GM23338 (cell line): ENCODE measurements around the gene TBC1D16. TPM values are rescaled to one million over a fixed set of nuclear protein-coding genes. Genes with fewer than 3 reads are reported as not detected.

Source experiments
- ATAC-seq: fragments of 200-7000 bp; cut with Tn5 transposase; 3 replicates; pipeline ENCODE4 v1.9.1; 2020
- DNase-seq: peaks from one replicate; pipeline ENCODE4 v3.0.0-alpha.2; 2015; ENCODE audit warnings: low spot score
- H2AFZ ChIP-seq: fragments of 200-600 bp; sonication (generic); 2 replicates; pipeline ENCODE4 v1.8.0; 2016; ENCODE audit warnings: antibody characterized with exemption, mild to moderate bottlenecking, moderate library complexity
- H3F3A ChIP-seq: fragments of 200-600 bp; sonication (generic); replicated peaks from 2 replicates; pipeline ENCODE4 v1.8.0; 2017; ENCODE audit warnings: antibody characterized with exemption, mixed run types, low read depth
- H3K27ac ChIP-seq: fragments of 200-600 bp; sonication (generic); 2 replicates; pipeline ENCODE4 v1.6.1; 2016; ENCODE audit warnings: low read depth
- H3K27me3 ChIP-seq: fragments of 200-600 bp; sonication (generic); 2 replicates; pipeline ENCODE4 v1.8.0; 2016; ENCODE audit warnings: mild to moderate bottlenecking, mixed run types, moderate library complexity; ENCODE audit not compliant: insufficient read depth
- H3K36me3 ChIP-seq: fragments of 200-600 bp; sonication (generic); 2 replicates; pipeline ENCODE4 v1.8.0; 2016; ENCODE audit warnings: mild to moderate bottlenecking; ENCODE audit not compliant: insufficient read depth
- H3K4me1 ChIP-seq: fragments of 200-600 bp; sonication (generic); 2 replicates; pipeline ENCODE4 v1.8.0; 2016; ENCODE audit warnings: mild to moderate bottlenecking, moderate library complexity; ENCODE audit not compliant: insufficient read depth
- H3K4me2 ChIP-seq: fragments of 200-600 bp; sonication (generic); 2 replicates; pipeline ENCODE4 v1.7.1; 2017; ENCODE audit warnings: mixed run types
- H3K4me3 ChIP-seq: fragments of 200-600 bp; sonication (generic); 2 replicates; pipeline ENCODE4 v1.6.1; 2016; ENCODE audit warnings: mixed run types
- H3K79me2 ChIP-seq: fragments of 200-600 bp; sonication (generic); replicated peaks from 2 replicates; pipeline ENCODE4 v1.8.0; 2017; ENCODE audit warnings: mild to moderate bottlenecking; ENCODE audit not compliant: insufficient read depth
- H3K9me2 ChIP-seq: fragments of 200-600 bp; sonication (generic); 2 replicates; pipeline ENCODE4 v1.8.0; 2017; ENCODE audit not compliant: insufficient read depth
- H4K20me1 ChIP-seq: fragments of 200-600 bp; sonication (generic); replicated peaks from 2 replicates; pipeline ENCODE4 v1.8.0; 2017; ENCODE audit warnings: mild to moderate bottlenecking; ENCODE audit not compliant: insufficient read depth
- H3K27ac Mint-ChIP-seq: 2 replicates; pipeline ENCODE4 v1.8.0; 2020; ENCODE audit warnings: inconsistent platforms, mild to moderate bottlenecking, moderate library complexity, mixed read lengths
- H3K27me3 Mint-ChIP-seq: 3 replicates; pipeline ENCODE4 v1.8.0; 2022; ENCODE audit warnings: low read depth, mild to moderate bottlenecking, moderate library complexity, mixed read lengths, inconsistent platforms; ENCODE audit not compliant: insufficient read depth, poor library complexity
- H3K36me3 Mint-ChIP-seq: 3 replicates; pipeline ENCODE4 v1.8.0; 2021; ENCODE audit warnings: low read depth, mild to moderate bottlenecking, inconsistent platforms, moderate library complexity, mixed read lengths
- H3K4me1 Mint-ChIP-seq: 3 replicates; pipeline ENCODE4 v1.8.0; 2020; ENCODE audit warnings: mild to moderate bottlenecking, inconsistent platforms, mixed read lengths
- H3K4me3 Mint-ChIP-seq: 3 replicates; pipeline ENCODE4 v1.8.0; 2021; ENCODE audit warnings: moderate library complexity, mild to moderate bottlenecking, inconsistent platforms, mixed read lengths
- H3K9me3 Mint-ChIP-seq: 3 replicates; pipeline ENCODE4 v1.8.0; 2020; ENCODE audit warnings: moderate library complexity, mild to moderate bottlenecking, inconsistent platforms, mixed read lengths
- CREB1 ChIP-seq: fragments of 250-450 bp; sonication (Bioruptor Pico); IDR thresholded peaks from 2 replicates; pipeline ENCODE4 v1.5.0; 2020; ENCODE audit warnings: low read depth, mild to moderate bottlenecking, moderate library complexity
- EZH2 ChIP-seq: fragments of 200-600 bp; sonication (generic); IDR thresholded peaks from one replicate; pipeline ENCODE4 v1.8.0; 2017; ENCODE audit warnings: antibody characterized with exemption, mild to moderate bottlenecking, low read depth; ENCODE audit not compliant: unreplicated experiment
- EZH2phosphoT487 ChIP-seq: fragments of 200-600 bp; sonication (generic); IDR thresholded peaks from one replicate; pipeline ENCODE4 v1.8.1; 2018; ENCODE audit warnings: antibody characterized with exemption; ENCODE audit not compliant: unreplicated experiment
- JUNB ChIP-seq: IDR thresholded peaks from one replicate; pipeline ENCODE4 v1.6.1; 2016; ENCODE audit warnings: antibody characterized with exemption; ENCODE audit not compliant: unreplicated experiment
- NANOG ChIP-seq: IDR thresholded peaks from 2 replicates; pipeline ENCODE4 v1.6.1; 2016; ENCODE audit warnings: antibody characterized with exemption, borderline replicate concordance
- POLR2AphosphoS5 ChIP-seq: IDR thresholded peaks from 2 replicates; pipeline ENCODE4 v1.6.1; 2016; ENCODE audit warnings: antibody characterized with exemption, low read depth
- STAT1 ChIP-seq: IDR thresholded peaks from one replicate; pipeline ENCODE4 v1.6.1; 2016; ENCODE audit warnings: antibody characterized with exemption; ENCODE audit not compliant: unreplicated experiment
- ZNF114 ChIP-seq: fragments of 250-450 bp; sonication (Bioruptor Pico); IDR thresholded peaks from 2 replicates; pipeline ENCODE4 v1.5.0; 2020; ENCODE audit warnings: mild to moderate bottlenecking, moderate library complexity
- ZNF331 ChIP-seq: fragments of 250-450 bp; sonication (Bioruptor Pico); IDR thresholded peaks from 2 replicates; pipeline ENCODE4 v1.5.0; 2020; ENCODE audit warnings: low read depth, mild to moderate bottlenecking, moderate library complexity
- polyA plus RNA-seq: library from polyadenylated mRNA; unstranded; fragments of >200 nt; fragmentation: Nextera tagmentation; extraction: Ambion mirVana; gene quantifications from 2 replicates; pipeline ENCODE4 v1.2.1, GENCODE V29; 2016
- total RNA-seq: library from RNA; depleted of rRNA; stranded (reverse); fragments of >200 nt; shearing (Covaris generic); gene quantifications from 2 replicates; pipeline ENCODE4 v1.2.3, GENCODE V29; 2014
- TF ChIP-seq, protein P1 (sequence below): IDR thresholded peaks from 2 replicates; pipeline ENCODE4 v1.6.1; 2016; ENCODE audit warnings: antibody characterized with exemption
- TF ChIP-seq, protein P2 (sequence below): IDR thresholded peaks from one replicate; pipeline ENCODE4 v1.6.1; 2018; ENCODE audit warnings: antibody characterized with exemption; ENCODE audit not compliant: unreplicated experiment
- TF ChIP-seq, protein P3 (sequence below): fragments of 250-450 bp; sonication (Bioruptor Pico); IDR thresholded peaks from 2 replicates; pipeline ENCODE4 v1.5.0; 2020; ENCODE audit warnings: mild to moderate bottlenecking, moderate library complexity

TBC1D16 gene
- total and polyA plus RNA-seq, 2 experiments from 2014 or later, result 16.7 to 104 TPM

DNA sequence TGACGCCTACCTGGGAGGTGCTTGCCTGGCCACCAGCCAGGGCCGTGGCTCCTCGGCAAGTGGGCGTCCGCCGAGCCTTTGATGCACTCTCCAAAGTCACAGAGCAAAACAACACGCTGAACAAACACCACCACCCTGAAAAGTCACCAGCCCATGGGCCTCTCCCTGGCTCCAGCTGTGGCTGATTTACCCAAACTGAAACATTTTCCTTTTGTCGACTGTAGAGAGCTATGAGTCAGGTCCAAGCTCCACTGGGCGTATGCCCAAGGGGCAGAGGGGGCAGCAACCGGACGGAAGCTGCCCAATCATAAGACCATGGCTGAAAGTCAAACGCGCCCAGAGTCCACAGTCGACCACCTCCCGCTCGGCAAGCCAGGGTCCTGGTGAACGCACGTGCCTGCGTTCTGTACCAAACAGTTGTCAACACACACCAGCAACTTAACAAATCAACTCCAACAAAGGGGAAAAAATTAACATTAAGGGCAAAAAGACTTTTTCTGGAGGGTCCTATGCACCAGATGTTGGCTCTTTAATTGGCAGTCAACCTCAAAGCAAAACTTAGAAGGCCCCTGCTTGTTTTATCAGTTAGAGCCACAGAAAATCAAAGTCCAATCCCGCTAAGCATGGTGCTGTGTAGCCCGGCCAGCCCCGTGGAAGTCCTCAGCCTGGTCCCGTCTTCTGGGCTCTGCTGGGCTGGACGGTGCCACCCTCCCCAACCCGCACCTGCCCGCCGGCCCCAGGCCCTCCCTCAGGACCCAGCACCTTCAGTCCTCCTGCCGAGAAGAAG, 47.3 kb downstream of the TBC1D16 start:
- no peak for ATAC-seq
- Mint-ChIP-seq H3K36me3 (peaks cover 2% of the 10 kb centered on the region; the same call in 2 of the 3 replicates), H3K4me3 (no peak overlapping the region), H3K27ac (peak overlapping the region; percentile 61; the same call in 1 of the 2 replicates), H3K4me1 (peaks cover 58% of the 10 kb centered on the region), H3K9me3 (no peaks in the 10 kb centered on the region; the same call in 2 of the 3 replicates), H3K27me3 (peaks cover 17% of the 10 kb centered on the region)
- H2AFZ ChIP-seq, result no peak overlapping the region
- TF ChIP-seq ZNF114 (CRISPR knock-in tag), result no peak
- no peak for TF ChIP-seq NANOG
- no peak for TF ChIP-seq EZH2phosphoT487
- no peak for TF ChIP-seq JUNB
- TF ChIP-seq, protein P1, sequence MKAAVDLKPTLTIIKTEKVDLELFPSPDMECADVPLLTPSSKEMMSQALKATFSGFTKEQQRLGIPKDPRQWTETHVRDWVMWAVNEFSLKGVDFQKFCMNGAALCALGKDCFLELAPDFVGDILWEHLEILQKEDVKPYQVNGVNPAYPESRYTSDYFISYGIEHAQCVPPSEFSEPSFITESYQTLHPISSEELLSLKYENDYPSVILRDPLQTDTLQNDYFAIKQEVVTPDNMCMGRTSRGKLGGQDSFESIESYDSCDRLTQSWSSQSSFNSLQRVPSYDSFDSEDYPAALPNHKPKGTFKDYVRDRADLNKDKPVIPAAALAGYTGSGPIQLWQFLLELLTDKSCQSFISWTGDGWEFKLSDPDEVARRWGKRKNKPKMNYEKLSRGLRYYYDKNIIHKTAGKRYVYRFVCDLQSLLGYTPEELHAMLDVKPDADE, result no peak
- no peak for TF ChIP-seq ZNF331 (CRISPR knock-in tag)
- TF ChIP-seq EZH2, result no peak
- TF ChIP-seq POLR2AphosphoS5, result no peak
- TF ChIP-seq, protein P2, sequence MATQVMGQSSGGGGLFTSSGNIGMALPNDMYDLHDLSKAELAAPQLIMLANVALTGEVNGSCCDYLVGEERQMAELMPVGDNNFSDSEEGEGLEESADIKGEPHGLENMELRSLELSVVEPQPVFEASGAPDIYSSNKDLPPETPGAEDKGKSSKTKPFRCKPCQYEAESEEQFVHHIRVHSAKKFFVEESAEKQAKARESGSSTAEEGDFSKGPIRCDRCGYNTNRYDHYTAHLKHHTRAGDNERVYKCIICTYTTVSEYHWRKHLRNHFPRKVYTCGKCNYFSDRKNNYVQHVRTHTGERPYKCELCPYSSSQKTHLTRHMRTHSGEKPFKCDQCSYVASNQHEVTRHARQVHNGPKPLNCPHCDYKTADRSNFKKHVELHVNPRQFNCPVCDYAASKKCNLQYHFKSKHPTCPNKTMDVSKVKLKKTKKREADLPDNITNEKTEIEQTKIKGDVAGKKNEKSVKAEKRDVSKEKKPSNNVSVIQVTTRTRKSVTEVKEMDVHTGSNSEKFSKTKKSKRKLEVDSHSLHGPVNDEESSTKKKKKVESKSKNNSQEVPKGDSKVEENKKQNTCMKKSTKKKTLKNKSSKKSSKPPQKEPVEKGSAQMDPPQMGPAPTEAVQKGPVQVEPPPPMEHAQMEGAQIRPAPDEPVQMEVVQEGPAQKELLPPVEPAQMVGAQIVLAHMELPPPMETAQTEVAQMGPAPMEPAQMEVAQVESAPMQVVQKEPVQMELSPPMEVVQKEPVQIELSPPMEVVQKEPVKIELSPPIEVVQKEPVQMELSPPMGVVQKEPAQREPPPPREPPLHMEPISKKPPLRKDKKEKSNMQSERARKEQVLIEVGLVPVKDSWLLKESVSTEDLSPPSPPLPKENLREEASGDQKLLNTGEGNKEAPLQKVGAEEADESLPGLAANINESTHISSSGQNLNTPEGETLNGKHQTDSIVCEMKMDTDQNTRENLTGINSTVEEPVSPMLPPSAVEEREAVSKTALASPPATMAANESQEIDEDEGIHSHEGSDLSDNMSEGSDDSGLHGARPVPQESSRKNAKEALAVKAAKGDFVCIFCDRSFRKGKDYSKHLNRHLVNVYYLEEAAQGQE, result no peak
- TF ChIP-seq CREB1 (CRISPR knock-in tag), result no peak
- TF ChIP-seq, protein P3, sequence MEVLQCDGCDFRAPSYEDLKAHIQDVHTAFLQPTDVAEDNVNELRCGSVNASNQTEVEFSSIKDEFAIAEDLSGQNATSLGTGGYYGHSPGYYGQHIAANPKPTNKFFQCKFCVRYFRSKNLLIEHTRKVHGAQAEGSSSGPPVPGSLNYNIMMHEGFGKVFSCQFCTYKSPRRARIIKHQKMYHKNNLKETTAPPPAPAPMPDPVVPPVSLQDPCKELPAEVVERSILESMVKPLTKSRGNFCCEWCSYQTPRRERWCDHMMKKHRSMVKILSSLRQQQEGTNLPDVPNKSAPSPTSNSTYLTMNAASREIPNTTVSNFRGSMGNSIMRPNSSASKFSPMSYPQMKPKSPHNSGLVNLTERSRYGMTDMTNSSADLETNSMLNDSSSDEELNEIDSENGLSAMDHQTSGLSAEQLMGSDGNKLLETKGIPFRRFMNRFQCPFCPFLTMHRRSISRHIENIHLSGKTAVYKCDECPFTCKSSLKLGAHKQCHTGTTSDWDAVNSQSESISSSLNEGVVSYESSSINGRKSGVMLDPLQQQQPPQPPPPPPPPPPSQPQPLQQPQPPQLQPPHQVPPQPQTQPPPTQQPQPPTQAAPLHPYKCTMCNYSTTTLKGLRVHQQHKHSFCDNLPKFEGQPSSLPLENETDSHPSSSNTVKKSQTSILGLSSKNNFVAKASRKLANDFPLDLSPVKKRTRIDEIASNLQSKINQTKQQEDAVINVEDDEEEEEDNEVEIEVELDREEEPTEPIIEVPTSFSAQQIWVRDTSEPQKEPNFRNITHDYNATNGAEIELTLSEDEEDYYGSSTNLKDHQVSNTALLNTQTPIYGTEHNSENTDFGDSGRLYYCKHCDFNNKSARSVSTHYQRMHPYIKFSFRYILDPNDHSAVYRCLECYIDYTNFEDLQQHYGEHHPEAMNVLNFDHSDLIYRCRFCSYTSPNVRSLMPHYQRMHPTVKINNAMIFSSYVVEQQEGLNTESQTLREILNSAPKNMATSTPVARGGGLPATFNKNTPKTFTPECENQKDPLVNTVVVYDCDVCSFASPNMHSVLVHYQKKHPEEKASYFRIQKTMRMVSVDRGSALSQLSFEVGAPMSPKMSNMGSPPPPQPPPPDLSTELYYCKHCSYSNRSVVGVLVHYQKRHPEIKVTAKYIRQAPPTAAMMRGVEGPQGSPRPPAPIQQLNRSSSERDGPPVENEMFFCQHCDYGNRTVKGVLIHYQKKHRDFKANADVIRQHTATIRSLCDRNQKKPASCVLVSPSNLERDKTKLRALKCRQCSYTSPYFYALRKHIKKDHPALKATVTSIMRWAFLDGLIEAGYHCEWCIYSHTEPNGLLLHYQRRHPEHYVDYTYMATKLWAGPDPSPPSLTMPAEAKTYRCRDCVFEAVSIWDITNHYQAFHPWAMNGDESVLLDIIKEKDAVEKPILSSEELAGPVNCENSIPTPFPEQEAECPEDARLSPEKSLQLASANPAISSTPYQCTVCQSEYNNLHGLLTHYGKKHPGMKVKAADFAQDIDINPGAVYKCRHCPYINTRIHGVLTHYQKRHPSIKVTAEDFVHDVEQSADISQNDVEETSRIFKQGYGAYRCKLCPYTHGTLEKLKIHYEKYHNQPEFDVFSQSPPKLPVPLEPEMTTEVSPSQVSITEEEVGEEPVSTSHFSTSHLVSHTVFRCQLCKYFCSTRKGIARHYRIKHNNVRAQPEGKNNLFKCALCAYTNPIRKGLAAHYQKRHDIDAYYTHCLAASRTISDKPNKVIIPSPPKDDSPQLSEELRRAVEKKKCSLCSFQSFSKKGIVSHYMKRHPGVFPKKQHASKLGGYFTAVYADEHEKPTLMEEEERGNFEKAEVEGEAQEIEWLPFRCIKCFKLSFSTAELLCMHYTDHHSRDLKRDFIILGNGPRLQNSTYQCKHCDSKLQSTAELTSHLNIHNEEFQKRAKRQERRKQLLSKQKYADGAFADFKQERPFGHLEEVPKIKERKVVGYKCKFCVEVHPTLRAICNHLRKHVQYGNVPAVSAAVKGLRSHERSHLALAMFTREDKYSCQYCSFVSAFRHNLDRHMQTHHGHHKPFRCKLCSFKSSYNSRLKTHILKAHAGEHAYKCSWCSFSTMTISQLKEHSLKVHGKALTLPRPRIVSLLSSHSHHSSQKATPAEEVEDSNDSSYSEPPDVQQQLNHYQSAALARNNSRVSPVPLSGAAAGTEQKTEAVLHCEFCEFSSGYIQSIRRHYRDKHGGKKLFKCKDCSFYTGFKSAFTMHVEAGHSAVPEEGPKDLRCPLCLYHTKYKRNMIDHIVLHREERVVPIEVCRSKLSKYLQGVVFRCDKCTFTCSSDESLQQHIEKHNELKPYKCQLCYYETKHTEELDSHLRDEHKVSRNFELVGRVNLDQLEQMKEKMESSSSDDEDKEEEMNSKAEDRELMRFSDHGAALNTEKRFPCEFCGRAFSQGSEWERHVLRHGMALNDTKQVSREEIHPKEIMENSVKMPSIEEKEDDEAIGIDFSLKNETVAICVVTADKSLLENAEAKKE (CRISPR knock-in tag), result no peak
- no peak for TF ChIP-seq STAT1
- peaks cover 13% of the 10 kb centered on the region for H4K20me1 ChIP-seq
- peak overlapping the region; percentile 59; the same call in 1 of the 2 replicates for H3K27ac ChIP-seq
- H3K27me3 ChIP-seq, result no peaks in the 10 kb centered on the region
- peaks cover 36% of the 10 kb centered on the region for H3K4me1 ChIP-seq
- peaks cover 62% of the 10 kb centered on the region for H3K79me2 ChIP-seq
- no peak overlapping the region for H3K4me3 ChIP-seq
- no peaks in the 10 kb centered on the region for H3K9me2 ChIP-seq
- DNase-seq, result no peak
- H3K4me2 ChIP-seq, result no peak overlapping the region
- H3K36me3 ChIP-seq, result no peaks in the 10 kb centered on the region
- H3F3A ChIP-seq, result no peaks in the 10 kb centered on the region; the same call in 1 of the 2 replicates
